OCI-LY1 (cell line): ENCODE data around the gene ANLN.

ENCODE experiments used
- EZH2 ChIP-seq: fragments of 200-600 bp; sonication (generic), shearing (Covaris generic); IDR thresholded peaks from 2 replicates; pipeline ENCODE4 v1.8.0; 2017; ENCODE audit warnings: borderline replicate concordance, mixed run types, mild to moderate bottlenecking, antibody characterized with exemption, low read length, moderate library complexity, mixed read lengths
- TF ChIP-seq, protein P1 (sequence below): fragments of 200-600 bp; sonication (generic), shearing (Covaris generic); IDR thresholded peaks from 2 replicates; pipeline ENCODE4 v1.5.1; 2017; ENCODE audit warnings: mild to moderate bottlenecking, antibody characterized with exemption, low read length, moderate library complexity, mixed read lengths

DNA sequence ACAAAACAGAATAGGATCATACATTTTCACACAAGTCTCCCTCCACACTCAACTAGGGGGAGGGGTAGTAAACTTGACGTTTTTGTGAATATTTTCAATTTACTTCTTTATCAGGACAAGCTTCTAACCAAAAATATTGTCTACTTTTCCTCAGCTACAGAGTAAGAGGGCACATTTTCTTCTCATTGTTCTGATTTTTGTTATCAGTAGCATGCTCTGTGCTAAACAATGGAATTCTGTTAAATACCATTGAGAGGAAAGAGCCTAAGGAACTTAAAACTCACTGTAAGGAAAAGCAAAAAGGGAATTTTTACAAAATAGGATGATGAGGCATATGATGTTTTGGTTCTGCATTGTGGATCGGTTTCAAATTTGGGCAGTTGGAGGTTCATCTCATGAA lies 41.2 kb downstream of the ANLN start:
- TF ChIP-seq, protein P1, sequence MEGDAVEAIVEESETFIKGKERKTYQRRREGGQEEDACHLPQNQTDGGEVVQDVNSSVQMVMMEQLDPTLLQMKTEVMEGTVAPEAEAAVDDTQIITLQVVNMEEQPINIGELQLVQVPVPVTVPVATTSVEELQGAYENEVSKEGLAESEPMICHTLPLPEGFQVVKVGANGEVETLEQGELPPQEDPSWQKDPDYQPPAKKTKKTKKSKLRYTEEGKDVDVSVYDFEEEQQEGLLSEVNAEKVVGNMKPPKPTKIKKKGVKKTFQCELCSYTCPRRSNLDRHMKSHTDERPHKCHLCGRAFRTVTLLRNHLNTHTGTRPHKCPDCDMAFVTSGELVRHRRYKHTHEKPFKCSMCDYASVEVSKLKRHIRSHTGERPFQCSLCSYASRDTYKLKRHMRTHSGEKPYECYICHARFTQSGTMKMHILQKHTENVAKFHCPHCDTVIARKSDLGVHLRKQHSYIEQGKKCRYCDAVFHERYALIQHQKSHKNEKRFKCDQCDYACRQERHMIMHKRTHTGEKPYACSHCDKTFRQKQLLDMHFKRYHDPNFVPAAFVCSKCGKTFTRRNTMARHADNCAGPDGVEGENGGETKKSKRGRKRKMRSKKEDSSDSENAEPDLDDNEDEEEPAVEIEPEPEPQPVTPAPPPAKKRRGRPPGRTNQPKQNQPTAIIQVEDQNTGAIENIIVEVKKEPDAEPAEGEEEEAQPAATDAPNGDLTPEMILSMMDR, result no peak
- TF ChIP-seq EZH2, result no peak
